Esophagus muscularis mucosa (tissue), 4 donors: ENCODE measurements around the gene CPA2.

Experiments used
- CTCF ChIP-seq, 3 experiments: fragments of 200-600 bp in 2 of 3; fragments of 450-650 bp in 1 of 3; sonication (generic) in 2 of 3; IDR thresholded peaks; one replicate each; pipeline ENCODE4 v1.5.1; 2017 to 2019; ENCODE audit warnings: antibody characterized with exemption in 3 of 3, mild to moderate bottlenecking in 2 of 3, moderate library complexity in 1 of 3
- EP300 ChIP-seq: sonication (generic); formaldehyde crosslinking; IDR thresholded peaks from one replicate; pipeline ENCODE4 v1.6.1; 2017; ENCODE audit warnings: antibody characterized with exemption
- POLR2A ChIP-seq: fragments of 450-650 bp; IDR thresholded peaks from one replicate; pipeline ENCODE4 v1.6.1; 2017; ENCODE audit warnings: antibody characterized with exemption, moderate library complexity, mild to moderate bottlenecking, low read depth
- POLR2AphosphoS5 ChIP-seq, 2 donors: sonication (generic); formaldehyde crosslinking; IDR thresholded peaks; one replicate each; pipeline ENCODE4 v1.6.1; 2017; ENCODE audit warnings: antibody characterized with exemption in 2 of 2

DNA sequence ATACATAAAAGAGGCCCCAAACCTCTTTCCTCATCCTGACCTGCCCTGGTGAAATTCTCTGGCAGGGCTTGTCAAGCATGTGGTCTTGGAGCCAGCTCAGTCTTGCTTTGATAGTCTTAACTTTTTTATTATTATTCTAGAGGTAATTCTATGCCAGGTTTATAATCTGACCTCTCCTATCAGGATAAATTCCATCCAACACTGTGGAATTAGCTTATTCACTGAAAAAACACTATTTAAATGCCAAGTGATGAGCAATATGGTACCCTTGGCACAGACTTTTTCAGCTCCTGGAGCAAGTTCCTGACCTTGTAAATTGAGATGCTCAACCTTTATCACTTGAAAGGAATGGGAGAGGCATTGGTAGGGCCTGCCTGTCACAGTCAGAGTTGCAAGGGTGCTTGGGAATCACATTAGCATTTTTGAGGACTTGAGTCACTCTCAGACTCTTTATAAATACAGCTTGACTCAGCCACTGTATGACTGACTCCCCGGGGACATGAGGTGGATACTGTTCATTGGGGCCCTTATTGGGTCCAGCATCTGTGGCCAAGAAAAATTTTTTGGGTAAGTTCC is 26.1 kb downstream of the CPA2 start, which contains the start of gene CPA4:
- no peak for TF ChIP-seq CTCF (IDR thresholded peaks at IDR 0.05)
- TF ChIP-seq POLR2A = no peak
- no peak for TF ChIP-seq EP300
- no peak for TF ChIP-seq POLR2AphosphoS5 (IDR thresholded peaks at IDR 0.05)
